Measurements from ENCODE around the gene MRGPRF.

- TF ChIP-seq MAX (IDR thresholded peaks at IDR 0.05): no peak
- TF ChIP-seq, protein P1, sequence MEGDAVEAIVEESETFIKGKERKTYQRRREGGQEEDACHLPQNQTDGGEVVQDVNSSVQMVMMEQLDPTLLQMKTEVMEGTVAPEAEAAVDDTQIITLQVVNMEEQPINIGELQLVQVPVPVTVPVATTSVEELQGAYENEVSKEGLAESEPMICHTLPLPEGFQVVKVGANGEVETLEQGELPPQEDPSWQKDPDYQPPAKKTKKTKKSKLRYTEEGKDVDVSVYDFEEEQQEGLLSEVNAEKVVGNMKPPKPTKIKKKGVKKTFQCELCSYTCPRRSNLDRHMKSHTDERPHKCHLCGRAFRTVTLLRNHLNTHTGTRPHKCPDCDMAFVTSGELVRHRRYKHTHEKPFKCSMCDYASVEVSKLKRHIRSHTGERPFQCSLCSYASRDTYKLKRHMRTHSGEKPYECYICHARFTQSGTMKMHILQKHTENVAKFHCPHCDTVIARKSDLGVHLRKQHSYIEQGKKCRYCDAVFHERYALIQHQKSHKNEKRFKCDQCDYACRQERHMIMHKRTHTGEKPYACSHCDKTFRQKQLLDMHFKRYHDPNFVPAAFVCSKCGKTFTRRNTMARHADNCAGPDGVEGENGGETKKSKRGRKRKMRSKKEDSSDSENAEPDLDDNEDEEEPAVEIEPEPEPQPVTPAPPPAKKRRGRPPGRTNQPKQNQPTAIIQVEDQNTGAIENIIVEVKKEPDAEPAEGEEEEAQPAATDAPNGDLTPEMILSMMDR (IDR thresholded peaks at IDR 0.05): no peak
- no peak for TF ChIP-seq RAD21 (conservative IDR thresholded peaks at IDR 0.05 in 1 of 2, IDR thresholded peaks at IDR 0.05 in 1 of 2)
- TF ChIP-seq, protein P2, sequence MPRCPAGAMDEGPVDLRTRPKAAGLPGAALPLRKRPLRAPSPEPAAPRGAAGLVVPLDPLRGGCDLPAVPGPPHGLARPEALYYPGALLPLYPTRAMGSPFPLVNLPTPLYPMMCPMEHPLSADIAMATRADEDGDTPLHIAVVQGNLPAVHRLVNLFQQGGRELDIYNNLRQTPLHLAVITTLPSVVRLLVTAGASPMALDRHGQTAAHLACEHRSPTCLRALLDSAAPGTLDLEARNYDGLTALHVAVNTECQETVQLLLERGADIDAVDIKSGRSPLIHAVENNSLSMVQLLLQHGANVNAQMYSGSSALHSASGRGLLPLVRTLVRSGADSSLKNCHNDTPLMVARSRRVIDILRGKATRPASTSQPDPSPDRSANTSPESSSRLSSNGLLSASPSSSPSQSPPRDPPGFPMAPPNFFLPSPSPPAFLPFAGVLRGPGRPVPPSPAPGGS (IDR thresholded peaks at IDR 0.05): no peak
- TF ChIP-seq RFX5 (IDR thresholded peaks at IDR 0.05): no peak
- TF ChIP-seq FOSL2 (IDR thresholded peaks at IDR 0.05): no peak
- TF ChIP-seq FOSL2 (CRISPR knock-in tag; IDR thresholded peaks at IDR 0.05): no peak
- TF ChIP-seq RNF2 (IDR thresholded peaks at IDR 0.05; ENCODE audit: borderline replicate concordance, low read depth): no peak
- TF ChIP-seq TP53 (CRISPR knock-in tag; IDR thresholded peaks at IDR 0.05): no peak
- no peak for TF ChIP-seq JUNB (IDR thresholded peaks at IDR 0.05)
- no peak for TF ChIP-seq REST (IDR thresholded peaks at IDR 0.05)
- TF ChIP-seq EHMT2 (IDR thresholded peaks at IDR 0.05; ENCODE audit: low read depth): no peak
- peak; percentile 87 for TF ChIP-seq POLR2A (IDR thresholded peaks at IDR 0.05; ENCODE audit: low read length)
Measured at GRCh38 chr11:69048694-69049489, 35.8 kb upstream of the MRGPRF start, which contains the start of gene TPCN2.
